Stimulated activated CD4-positive, alpha-beta T cell treated with anti-CD3 and anti-CD28 coated beads, Interleukin-15, amount 100 ng/mL, for 24 hours (primary cell): ENCODE data around the gene TCIRG1.

Source experiments
- DNase-seq: peaks from one replicate; pipeline ENCODE4 v3.0.0-alpha.2; 2020

The TCIRG1 gene

DNA sequence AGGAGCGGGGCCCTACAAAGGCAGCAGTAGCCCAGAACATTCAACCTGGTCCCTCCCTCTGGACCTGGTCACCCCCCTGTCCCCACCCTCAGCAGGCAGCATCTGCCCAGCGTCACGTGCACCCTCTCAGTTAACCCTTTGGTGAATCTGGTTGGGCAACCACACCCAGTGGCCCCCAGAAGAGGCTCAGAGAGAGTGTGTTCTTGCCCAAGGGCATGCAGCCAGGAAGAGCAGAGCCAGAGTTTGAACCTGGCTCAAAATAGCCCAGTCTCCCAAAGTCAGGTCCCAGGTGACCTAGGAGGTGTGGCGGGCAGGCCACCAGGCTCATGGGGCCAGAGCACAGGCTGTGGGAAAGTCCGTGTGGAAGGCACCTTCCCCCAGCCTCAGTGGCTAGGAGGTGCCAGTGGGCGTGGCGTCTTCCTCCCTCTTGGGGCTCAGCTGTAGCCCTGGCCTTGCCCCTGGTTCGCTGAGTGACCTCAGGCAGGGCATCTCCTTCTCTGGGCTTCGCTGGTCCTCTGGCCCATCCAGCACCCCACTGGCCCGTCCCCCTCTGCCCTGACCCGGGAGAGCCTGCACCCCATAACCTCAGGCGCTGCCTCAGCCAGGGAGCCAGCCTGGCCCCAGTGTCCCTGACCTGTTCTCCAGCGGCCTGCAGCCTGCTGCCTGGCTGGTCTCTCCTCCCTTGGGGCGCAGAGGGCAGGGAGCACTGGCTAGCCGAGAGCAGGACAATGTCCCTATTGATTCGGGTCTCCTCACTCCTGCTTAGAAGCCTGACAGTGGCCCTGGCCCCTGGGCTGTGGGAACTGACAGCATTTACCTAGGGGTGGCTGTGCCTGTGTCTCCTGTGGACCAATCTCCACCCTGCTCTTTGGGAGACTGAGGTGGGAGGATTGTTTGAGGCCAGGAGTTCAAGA is 21.7 kb upstream of the TCIRG1 start:
- DNase-seq = no peak

DNA sequence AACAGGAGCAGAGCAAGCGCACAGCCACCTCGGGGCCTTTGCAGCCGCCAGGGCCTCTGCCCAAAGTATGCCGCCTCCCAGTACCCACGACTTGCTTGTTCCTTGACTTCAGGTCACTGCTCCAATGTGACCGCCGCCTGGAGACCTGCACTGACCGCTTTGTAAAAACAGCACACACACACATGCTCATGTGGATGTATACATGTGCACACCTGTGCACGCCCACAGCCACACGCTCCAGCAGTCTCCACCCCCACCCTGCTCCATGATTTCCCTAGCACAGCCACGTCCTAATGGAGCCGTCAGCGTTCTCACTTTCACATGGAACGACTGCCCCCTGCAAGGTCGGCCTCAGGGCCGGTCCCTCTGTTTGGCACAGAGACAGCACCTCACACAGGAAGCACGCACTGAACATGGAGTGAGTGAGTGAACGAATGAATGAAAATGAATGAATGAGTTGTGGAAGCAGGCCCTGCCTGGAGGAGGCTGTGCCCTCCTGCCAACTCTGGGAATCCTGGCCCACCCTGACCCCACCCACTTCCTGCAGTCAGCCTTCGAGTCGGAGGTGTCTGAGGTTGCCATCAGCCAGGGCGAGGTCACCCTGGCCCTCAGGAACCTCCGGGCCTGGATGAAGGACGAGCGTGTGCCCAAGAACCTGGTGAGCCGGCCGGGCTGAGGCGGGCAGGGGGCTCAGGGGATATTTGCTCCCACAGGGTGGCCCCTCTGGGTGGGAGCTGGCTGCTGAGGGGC is 20.7 kb upstream of the TCIRG1 start:
- DNase-seq = no peak

DNA sequence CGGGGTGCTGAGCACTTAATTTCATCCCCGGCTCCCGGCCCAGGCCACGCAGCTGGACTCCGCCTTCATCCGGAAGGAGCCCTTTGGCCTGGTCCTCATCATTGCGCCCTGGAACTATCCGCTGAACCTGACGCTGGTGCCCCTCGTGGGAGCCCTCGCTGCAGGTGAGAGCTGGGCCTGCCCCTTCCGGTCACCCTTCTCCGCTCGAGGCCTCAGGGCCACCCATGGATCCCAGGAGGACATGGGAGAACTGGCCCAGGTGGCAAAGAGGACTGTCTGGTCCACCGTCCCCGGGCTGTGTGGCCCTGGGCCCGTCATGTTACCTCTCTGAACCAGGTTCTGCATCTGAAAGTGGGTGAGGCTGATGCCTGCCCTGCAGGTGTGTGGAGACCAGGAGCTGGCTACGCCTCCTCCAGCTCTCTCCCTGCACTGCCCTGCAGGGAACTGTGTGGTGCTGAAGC is 20.1 kb upstream of the TCIRG1 start:
- no peak for DNase-seq

DNA sequence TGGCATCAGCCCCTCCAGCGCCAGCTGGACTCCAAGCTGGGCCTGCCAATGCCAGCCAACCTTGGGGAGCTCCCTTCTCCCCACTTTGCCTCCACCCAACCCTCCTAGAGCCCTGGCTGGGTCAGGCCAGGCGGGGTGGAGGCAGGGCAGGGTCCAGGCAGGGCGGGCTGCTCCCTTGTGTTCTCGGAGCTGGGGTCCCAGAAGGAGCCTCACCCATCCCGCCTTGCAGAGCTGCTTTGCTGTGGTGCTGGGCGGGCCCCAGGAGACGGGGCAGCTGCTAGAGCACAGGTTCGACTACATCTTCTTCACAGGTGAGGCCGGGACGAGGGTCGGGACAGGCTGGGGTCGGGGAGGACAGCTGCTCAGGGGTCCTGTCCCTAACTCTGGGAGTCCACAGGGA is 19.3 kb upstream of the TCIRG1 start:
- no peak for DNase-seq

DNA sequence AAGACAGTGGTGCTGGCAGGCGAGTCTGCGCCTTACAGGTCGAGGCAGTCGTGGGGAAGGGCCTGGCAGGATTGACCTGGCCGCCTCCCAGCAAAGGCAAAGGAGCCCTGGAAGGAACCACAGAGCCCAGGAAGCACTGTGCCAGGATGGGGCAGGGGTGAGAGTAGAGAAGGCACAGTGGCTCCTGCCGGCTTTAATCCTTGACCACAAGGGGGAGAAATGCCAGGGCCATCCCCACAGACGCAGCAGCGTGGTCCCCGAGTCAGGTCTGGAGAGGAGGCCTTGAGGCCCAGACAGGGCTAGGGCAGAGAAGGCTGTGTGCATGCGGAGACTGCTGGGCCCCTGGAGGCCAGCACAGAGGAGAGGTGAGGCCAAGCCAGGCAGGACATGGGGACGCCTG is 18.2 kb upstream of the TCIRG1 start:
- DNase-seq = no peak

DNA sequence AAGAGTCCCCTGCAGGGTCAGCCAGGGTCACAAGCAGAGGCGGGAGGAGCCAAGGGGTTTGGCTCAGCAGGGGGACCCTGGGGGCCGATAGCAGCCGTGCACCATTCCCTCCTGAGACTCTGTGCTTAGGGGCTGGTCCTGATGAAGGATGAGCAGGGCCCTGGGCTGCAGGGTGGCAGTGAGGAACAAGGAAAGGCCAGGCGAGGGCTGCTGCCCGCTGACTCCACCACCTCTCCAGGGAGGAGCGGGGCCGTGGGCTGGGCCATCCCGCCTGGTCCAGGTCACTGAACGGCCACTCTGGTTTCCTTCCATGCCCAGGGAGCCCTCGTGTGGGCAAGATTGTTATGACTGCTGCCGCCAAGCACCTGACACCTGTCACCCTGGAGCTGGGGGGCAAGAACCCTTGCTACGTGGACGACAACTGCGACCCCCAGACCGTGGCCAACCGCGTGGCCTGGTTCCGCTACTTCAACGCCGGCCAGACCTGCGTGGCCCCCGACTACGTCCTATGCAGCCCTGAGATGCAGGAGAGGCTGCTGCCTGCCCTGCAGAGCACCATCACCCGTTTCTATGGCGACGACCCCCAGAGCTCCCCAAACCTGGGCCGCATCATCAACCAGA is 17.5 kb upstream of the TCIRG1 start:
- no peak for DNase-seq

DNA sequence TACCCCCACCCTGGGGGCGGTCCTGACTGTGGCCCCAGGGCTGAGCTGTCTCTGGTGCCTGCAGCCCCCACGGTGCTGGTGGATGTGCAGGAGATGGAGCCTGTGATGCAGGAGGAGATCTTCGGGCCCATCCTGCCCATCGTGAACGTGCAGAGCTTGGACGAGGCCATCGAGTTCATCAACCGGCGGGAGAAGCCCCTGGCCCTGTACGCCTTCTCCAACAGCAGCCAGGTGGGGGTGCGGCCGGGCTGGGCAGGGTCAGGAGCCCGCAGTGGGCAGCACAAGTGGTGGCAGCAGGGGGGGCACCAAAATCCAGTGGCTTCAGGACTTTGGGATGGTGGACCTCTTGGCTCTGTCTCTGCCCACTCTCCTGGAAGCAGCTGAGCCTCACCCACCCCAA is 16.3 kb upstream of the TCIRG1 start:
- no peak for DNase-seq

DNA sequence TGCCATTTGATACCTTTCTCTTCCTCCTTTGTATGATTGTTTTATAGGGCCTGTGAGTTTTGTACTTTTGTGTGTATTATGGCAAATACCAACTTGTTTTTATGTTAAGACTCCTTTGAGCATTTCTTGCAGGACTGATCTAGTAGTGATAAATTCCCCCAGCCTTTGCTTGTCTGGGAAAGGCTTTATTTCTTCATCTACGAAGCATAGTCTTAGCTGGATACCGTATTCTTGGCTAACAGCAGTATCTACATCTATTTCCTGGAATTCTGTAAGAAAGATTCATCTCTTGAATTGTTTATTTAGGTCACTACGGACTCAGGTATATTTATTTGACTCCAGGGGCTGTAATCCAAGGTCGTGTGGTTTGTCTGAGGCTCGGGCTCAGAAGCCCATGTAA is 14.3 kb upstream of the TCIRG1 start:
- DNase-seq = no peak

DNA sequence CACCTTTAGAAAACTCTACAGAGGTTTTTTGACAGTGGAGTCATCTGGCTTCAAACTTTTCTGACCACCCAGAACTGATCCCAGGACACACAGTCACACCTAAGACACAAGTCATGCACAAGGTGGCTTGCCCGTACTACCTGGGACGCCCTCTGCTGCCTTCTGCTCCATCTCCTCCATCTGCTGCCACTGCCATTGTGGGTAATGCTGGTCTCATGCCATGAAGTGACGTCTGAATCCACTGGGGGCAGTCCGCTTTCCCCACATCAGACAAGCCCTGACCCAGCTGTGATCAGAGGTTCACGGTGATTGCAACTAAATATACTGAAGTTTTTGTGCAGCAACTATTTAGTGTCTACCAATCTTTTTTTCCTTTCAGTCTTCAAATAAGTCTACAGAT is 13.8 kb upstream of the TCIRG1 start:
- DNase-seq = no peak

DNA sequence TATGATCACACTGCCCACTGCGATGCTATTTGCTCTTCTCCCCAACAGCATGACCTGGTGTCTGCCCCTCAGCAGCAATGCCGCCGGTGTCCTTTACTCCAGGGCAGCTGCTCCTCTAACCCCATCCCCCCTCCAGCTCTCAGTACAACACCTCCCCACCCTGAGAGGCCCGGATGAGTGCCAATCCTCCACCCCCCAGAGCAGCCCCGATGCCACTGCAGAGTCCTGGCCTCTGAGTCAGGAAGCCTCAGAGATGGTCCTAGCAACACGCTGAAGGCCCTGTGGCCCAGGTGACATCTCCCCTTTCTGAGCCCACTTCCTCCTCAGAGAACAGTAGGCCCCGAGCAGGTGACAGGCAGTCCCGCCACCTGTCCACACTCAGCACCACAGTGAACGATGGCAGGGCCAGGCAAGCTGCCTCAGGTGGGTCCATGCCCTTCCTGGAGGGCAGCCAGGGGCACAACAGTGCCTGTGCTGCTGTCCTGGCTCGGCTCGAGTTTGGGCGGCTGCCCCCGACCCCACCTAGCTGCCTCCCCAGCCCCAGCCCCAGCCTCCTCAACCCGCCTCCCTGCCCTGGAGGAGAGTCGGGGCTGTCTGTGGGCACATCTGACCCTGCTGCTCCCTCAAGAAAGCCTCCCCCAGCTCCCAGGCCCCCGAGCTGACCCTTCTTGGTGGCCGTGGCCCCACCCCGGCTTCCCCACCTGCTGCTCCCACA is 12.3 kb upstream of the TCIRG1 start:
- DNase-seq = no peak

DNA sequence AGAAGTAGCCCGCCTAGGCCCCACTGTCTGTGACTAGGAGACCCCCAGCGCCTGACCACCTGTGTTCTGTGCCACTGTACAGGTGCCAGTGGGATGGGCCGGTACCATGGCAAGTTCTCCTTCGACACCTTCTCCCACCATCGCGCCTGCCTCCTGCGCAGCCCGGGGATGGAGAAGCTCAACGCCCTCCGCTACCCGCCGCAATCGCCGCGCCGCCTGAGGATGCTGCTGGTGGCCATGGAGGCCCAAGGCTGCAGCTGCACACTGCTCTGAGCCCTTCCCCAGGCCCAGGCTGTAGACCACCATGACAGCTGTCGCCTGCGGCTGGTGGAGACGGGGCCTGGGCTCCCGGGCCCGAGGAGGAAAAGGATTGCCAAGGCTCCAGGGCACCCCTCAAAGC is 11.2 kb upstream of the TCIRG1 start:
- DNase-seq = no peak

DNA sequence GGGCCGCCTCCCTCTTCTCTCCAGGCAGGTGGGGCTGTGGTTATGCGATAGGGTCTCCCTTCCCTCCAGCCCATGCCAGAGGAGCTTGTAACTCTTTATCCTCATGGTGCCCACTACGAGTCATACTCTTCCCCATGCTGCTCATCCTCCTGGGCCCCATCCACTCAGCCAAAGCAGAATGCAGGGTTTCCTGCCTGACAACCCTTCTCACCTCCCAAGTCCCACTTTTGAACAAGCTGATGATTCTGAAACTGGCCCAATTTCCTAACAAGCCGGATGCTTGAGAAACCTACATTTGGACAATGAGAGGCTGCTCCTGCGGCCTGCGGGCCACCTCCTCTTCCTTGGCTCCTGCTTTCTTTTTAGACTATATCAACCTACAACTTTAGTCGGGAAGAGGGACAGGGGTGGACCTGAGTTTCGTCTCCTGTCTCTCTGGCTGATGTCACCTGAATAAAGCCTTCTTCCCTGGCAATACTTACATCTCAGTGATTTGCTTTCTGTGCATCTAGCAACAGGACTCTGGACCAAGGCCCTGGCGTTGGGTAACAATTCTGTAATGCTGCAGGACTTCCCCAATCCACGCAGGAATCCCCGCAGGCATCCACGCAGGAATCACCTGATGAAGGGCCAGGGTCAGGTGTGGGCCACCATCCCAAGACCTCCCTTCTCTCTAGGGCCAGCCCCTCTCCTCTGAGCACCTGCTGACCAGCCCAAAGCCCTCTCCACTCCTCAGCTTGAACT is 9.9 kb upstream of the TCIRG1 start:
- DNase-seq = no peak

DNA sequence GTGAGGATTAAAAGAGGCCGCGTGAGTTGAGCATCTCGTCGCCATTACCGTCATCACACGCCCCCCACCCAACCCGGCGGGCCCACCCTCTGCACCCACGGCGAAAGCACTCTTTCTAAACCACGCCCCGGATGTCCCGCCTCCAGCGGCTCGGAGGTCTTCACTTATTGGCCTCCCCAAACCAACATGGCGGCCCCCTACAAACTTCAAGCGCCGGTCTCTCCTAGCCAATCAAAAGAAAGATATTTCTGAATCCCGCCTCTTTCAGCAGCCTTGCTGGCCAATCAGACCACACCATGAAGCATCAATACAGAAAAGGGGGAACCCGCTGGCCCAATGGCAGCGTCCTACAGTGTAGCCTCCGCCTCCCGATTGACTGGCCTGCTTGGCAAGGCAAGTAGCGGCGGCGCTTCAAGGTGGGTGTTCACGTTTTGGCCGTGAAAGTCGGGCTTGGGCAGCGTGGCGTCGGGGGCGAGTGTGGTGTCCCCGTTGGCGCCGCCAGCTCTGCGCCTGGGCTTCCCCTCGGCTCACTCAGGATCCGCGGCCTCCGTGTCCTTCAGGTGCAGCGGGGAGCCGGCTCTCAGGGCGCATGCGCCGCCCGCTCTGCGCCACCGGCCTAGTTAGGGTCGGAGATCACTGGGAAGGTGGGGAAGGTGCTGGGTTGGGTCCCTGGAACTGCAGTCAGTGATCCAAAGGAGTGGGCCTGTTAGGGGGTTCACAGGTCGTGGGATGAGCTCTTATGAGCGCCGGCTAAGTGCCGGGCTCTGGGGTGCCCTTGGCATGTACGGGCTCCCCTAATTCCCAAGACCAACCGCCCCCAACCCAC is 8.3 kb upstream of the TCIRG1 start, which contains the start of gene NDUFS8:
NDUFS8 (plus strand) TSS at position 364 of the 826 bp plus-strand sequence. CDS start 1,471 bp downstream, outside the sequence.
- DNase-seq = peak; percentile 99

DNA sequence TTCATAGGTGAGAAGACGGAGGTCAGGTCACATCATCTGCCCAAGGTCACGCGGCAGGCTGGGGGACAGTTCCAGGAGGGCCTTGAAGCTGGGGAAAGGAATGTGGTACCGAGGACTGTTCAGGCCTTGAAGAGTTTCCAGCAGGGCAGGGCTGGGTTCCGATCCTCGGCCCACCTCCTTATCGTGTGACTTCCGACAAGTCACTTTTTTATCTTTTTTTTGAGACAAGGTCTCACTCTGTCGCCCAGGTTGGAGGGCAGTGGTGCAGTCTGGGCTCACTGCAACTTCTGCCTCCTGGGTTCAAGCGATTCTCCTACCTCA is 7.7 kb upstream of the TCIRG1 start:
- peak; percentile 31 for DNase-seq

DNA sequence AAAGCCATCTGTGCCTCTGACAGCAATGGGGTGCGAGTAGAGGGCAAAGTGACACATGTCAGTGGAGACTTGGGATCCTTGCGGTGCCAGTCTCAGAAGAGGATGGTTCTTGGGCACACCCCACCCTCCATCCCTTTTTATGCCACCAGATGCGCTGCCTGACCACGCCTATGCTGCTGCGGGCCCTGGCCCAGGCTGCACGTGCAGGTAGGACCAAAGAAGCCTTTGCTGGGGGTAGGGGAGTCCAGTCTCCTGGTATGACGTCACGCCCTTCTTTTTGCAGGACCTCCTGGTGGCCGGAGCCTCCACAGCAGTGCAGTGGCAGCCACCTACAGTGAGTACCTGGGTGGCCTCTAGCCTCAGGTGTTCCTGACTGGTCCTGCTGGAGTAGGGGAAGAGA is 6.8 kb upstream of the TCIRG1 start:
- DNase-seq = no peak

DNA sequence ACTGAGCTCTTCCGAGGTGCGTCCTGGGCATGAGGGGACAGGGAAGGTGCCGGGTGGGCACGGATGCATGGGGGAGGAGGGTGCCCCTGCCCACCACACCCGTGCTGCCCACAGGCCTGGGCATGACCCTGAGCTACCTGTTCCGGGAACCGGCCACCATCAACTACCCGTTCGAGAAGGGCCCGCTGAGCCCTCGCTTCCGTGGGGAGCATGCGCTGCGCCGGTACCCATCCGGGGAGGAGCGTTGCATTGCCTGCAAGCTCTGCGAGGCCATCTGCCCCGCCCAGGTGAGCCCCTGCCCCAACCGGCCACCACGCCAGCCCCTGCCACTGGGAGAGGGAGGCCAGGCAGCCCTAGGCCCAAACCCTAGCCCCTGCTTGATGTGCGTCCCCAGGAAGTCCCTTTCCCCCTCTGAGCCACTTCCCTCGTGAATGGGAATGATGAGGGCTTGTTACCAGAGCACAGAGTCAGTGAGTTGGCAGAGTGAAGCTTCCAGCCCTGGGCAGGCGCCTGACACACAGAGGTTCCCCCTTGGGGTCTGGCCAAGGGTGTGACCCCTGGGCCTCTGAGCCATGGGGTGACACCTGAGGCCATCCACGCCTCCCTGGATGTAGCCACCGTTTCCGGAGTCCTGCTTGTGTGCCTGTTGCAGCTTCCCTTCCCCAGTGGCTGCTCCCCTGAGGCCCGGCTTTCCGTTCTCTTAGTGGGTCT is 5.7 kb upstream of the TCIRG1 start:
- DNase-seq = no peak

DNA sequence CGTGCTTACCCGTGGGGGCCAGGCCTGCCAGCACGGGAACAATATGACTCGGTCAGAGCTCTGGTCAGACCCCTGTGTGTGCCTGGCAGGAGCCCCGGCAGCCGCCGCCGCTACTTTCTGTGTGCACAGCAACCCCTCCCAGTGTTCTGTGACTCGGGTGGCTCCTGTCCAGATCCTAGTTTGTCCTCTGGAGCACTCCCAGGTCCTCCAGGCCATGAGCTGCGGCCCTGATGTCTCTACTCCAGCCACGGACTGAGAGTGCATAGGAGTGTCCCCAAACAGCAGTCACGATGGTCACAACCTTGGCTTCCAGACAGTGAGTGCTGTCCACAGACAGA is 5.1 kb upstream of the TCIRG1 start:
- no peak for DNase-seq

DNA sequence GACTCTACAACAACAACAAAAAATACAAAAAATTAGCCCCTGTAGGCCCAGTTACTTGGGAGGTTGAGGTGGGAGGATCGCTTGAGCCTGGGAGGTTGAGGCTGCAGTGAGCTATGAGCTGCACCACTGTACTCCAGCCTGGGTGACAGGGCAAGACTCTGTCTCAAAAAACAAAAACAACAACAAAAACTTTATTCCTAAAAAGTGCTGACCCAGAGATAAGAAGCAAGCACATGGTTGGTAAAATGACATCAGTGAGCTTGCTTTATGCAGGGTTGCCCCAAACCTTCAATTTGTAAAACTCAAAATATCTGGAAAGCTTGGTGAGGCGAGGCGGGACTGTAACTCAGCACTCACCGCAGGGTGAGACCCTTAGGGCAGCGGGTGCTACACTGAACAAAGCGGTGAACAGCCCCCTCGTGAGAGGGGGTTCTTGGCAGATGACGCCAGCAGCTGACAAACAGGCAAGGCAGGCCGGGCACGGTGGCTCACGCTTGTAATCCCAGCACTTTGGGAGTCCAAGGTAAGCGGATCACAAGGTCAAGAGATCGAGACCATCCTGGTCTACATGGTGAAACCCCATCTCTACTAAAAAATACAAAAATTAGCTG is 3.5 kb upstream of the TCIRG1 start:
- DNase-seq = no peak

DNA sequence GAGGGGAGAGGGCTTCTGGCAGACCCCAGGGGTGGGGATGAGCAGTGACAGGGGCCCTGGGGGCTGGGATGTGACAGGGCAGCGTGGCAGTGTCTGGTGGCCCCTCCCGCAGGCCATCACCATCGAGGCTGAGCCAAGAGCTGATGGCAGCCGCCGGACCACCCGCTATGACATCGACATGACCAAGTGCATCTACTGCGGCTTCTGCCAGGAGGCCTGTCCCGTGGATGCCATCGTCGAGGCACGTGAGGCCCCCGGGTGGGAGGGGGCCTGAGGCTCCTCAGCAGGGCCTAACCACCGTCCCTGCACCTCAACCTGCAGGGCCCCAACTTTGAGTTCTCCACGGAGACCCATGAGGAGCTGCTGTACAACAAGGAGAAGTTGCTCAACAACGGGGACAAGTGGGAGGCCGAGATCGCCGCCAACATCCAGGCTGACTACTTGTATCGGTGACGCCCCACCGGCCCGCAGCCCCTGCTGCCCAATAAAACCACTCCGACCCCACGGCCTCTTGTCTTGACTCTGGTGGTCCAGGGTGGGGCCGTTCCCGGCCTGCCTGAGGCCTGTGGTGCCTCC is 2.6 kb upstream of the TCIRG1 start:
- DNase-seq = no peak

DNA sequence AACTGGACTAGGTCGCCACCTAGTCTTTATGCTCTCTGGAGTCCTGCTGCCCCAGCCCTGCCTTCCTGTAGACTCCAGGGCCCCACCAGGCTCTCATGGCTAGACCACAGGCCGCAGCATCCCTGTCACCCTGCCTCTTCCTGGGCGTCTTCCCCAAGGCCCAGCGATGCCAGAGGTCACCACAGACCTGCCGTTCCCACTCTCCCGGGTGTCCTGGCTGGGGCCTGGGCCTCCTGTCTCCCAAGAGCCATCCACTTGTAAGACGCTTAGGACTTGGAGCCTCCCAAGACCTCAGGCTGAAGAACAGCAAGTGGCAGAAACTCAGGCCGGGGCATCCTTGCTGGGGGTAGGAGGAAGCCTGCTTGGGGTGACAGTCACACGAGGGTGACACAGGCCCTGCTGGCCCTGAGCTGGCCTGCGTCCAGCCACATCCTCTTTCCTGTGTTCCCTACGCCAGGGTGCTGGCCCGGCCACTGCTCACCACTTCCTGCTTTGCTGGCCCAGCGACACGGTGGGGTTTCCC is 2.0 kb upstream of the TCIRG1 start:
- DNase-seq = no peak
